HepG2 (cell line): ENCODE data around the gene ZDHHC21. TPM values are rescaled to one million over a fixed set of nuclear protein-coding genes. Genes with fewer than 3 reads are reported as not detected.

ENCODE experiments used
- AGO1 ChIP-seq: fragments of 200-400 bp; formaldehyde crosslinking; IDR thresholded peaks from 2 replicates; pipeline ENCODE4 v1.6.1; 2017; ENCODE audit warnings: mild to moderate bottlenecking, low read depth, low read length, moderate library complexity; ENCODE audit not compliant: poor library complexity, severe bottlenecking
- AHDC1 ChIP-seq: sonication (generic); formaldehyde crosslinking; IDR thresholded peaks from 2 replicates; pipeline ENCODE4 v1.5.1; 2020; ENCODE audit warnings: mild to moderate bottlenecking, missing genetic modification reagents, borderline replicate concordance
- GATAD1 ChIP-seq: IDR thresholded peaks from 2 replicates; pipeline ENCODE4 v1.6.1; 2016; ENCODE audit warnings: missing genetic modification reagents, missing compliant biosample characterization
- GMEB1 ChIP-seq: sonication (generic); formaldehyde crosslinking; IDR thresholded peaks from 2 replicates; pipeline ENCODE4 v1.5.1; 2020; ENCODE audit warnings: missing genetic modification reagents, mild to moderate bottlenecking, borderline replicate concordance
- IRF1 ChIP-seq: sonication (generic); formaldehyde crosslinking; IDR thresholded peaks from 2 replicates; pipeline ENCODE4 v1.4.0; 2020; ENCODE audit warnings: low read depth, mild to moderate bottlenecking, missing genetic modification reagents
- KLF12 ChIP-seq: sonication (generic); formaldehyde crosslinking; IDR thresholded peaks from 2 replicates; pipeline ENCODE4 v1.4.0; 2020; ENCODE audit warnings: missing genetic modification reagents, borderline replicate concordance
- POLR2AphosphoS5 ChIP-seq: IDR thresholded peaks from 2 replicates; pipeline ENCODE4 v1.6.1; 2012; ENCODE audit warnings: low read depth, low read length
- UBTF ChIP-seq: sonication (generic); formaldehyde crosslinking; IDR thresholded peaks from 2 replicates; pipeline ENCODE4 v1.4.0; 2020; ENCODE audit warnings: mild to moderate bottlenecking, missing genetic modification reagents
- ZIK1 ChIP-seq: sonication (generic); formaldehyde crosslinking; IDR thresholded peaks from 2 replicates; pipeline ENCODE4 v1.5.0; 2020; ENCODE audit warnings: mild to moderate bottlenecking, low read depth, missing genetic modification reagents, borderline replicate concordance
- ZNF24 ChIP-seq: fragments of 450-650 bp; IDR thresholded peaks from 2 replicates; pipeline ENCODE4 v1.6.1; 2017; ENCODE audit warnings: antibody characterized with exemption, mild to moderate bottlenecking
- ZNF282 ChIP-seq: fragments of 450-650 bp; IDR thresholded peaks from 2 replicates; pipeline ENCODE4 v1.6.1; 2018; ENCODE audit not compliant: partially characterized antibody
- ZNF317 ChIP-seq: sonication (generic); formaldehyde crosslinking; IDR thresholded peaks from 2 replicates; pipeline ENCODE4 v1.5.0; 2020; ENCODE audit warnings: mild to moderate bottlenecking, missing genetic modification reagents
- ZNF335 ChIP-seq: sonication (generic); formaldehyde crosslinking; IDR thresholded peaks from 2 replicates; pipeline ENCODE4 v1.4.0; 2020; ENCODE audit warnings: missing genetic modification reagents
- ZNF501 ChIP-seq: sonication (generic); formaldehyde crosslinking; IDR thresholded peaks from 2 replicates; pipeline ENCODE4 v1.5.1; 2020; ENCODE audit warnings: mild to moderate bottlenecking, moderate library complexity, missing genetic modification reagents
- ZNF562 ChIP-seq: sonication (generic); formaldehyde crosslinking; IDR thresholded peaks from 2 replicates; pipeline ENCODE4 v1.8.0; 2022; ENCODE audit warnings: missing genetic modification reagents, borderline replicate concordance
- polyA plus RNA-seq, 8 experiments: library from polyadenylated mRNA; depleted of rRNA in 3 of 8; stranded (reverse) in 7 of 8; unstranded in 1 of 8; fragments of >200 nt; fragmentation: Illumina TruSeq in 4 of 8; extraction: Trizol in 4 of 8; gene quantifications; 2 replicates each; pipeline versions ENCODE4 v1.2.1 to v1.2.3, GENCODE V29; 2011 to 2016; ENCODE audit warnings: low read depth in 4 of 8, missing spikeins in 1 of 8, mixed read lengths in 1 of 8; ENCODE audit not compliant: insufficient read depth in 1 of 8
- total RNA-seq, 5 experiments: library from RNA; depleted of rRNA; stranded (reverse); fragments of >200 nt; fragmentation: Illumina TruSeq; extraction: Trizol; gene quantifications; 2 replicates each; pipeline ENCODE4 v1.2.3, GENCODE V29; 2016; ENCODE audit warnings: low read depth in 1 of 5

Gene ZDHHC21
- total and polyA plus RNA-seq, 2 of the 13 experiments (the other 11 are each of a cell fraction or from before 2014, with no cell fraction given) = 2.4 to 3.7 TPM

- TF ChIP-seq ZNF562 = no peak
- no peak for TF ChIP-seq ZNF24
- peak; percentile 66 for TF ChIP-seq GATAD1 (CRISPR knock-in tag)
- no peak for TF ChIP-seq ZIK1 (CRISPR knock-in tag)
- peak; percentile 58; the same call in 1 of the 2 replicates for TF ChIP-seq GMEB1 (CRISPR knock-in tag)
- TF ChIP-seq POLR2AphosphoS5 = peak; percentile 66
- peak; percentile 90 for TF ChIP-seq UBTF (CRISPR knock-in tag)
- TF ChIP-seq AHDC1 (CRISPR knock-in tag) = no peak
- peak; percentile 41; the same call in 1 of the 2 replicates for TF ChIP-seq ZNF335
- no peak for TF ChIP-seq IRF1 (CRISPR knock-in tag)
- TF ChIP-seq ZNF282 = no peak
- TF ChIP-seq KLF12 = no peak
- TF ChIP-seq AGO1 = no peak
- no peak for TF ChIP-seq ZNF317 (CRISPR knock-in tag)
- TF ChIP-seq ZNF501 = peak; percentile 56; the same call in 1 of the 2 replicates
Observed at GRCh38 chr9:14693251-14693861, at the start of gene ZDHHC21 (continued).
